Frontal cortex (tissue), 4 donors: ENCODE results near the gene ID3. TPM values are rescaled to one million over a fixed set of nuclear protein-coding genes. Genes with fewer than 3 reads are reported as not detected.
"Not testable (repeated sequence)": the region's sequence is repeated elsewhere in the genome, so short reads cannot be mapped to it uniquely, and the experiment has no call there.

Experiments used
- DNase-seq, 2 donors: peaks; one replicate each; pipeline ENCODE4 v3.0.0; 2012; ENCODE audit warnings: low spot score in 2 of 2
- FAIRE-seq: peaks from 2 replicates; lab custom pipeline; 2012; peaks lifted over from hg19 to GRCh38; lab: Jason Lieb, UNC
- total RNA-seq: library from RNA; depleted of rRNA; stranded (reverse); fragments of >200 nt; gene quantifications from one replicate; pipeline ENCODE4 v1.2.3, GENCODE V29; 2014
- donor health status: control.
- donor health status: control.
- donor health status: control.

Gene ID3
- total RNA-seq, 1 donor from 2014 or later, result 22.4 TPM

- FAIRE-seq (no peak), DNase-seq (no peak)
Observed at GRCh38 chr1:23590058-23590783, 30.9 kb upstream of the ID3 start.

DNA sequence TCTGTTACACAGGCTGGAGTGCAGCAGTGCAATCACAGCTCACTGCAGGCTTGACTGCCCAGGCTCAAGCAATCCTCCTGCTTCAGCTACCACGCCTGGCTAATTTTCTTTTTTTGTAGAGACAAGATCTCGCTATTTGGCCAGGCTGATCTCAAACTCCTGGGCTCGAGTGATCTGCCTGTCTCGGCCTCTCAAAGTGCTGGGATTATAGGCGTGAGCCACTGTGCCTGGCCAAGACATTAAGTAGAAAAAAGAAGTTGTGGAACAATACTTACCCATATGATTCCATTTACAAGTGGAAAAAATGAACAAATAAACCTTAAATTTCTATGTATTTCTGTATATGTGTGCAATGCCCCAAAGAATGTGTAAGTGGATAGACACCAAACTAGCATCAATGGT lies 30.3 kb upstream of the ID3 start:
- FAIRE-seq (no peak), DNase-seq (no peak)

DNA sequence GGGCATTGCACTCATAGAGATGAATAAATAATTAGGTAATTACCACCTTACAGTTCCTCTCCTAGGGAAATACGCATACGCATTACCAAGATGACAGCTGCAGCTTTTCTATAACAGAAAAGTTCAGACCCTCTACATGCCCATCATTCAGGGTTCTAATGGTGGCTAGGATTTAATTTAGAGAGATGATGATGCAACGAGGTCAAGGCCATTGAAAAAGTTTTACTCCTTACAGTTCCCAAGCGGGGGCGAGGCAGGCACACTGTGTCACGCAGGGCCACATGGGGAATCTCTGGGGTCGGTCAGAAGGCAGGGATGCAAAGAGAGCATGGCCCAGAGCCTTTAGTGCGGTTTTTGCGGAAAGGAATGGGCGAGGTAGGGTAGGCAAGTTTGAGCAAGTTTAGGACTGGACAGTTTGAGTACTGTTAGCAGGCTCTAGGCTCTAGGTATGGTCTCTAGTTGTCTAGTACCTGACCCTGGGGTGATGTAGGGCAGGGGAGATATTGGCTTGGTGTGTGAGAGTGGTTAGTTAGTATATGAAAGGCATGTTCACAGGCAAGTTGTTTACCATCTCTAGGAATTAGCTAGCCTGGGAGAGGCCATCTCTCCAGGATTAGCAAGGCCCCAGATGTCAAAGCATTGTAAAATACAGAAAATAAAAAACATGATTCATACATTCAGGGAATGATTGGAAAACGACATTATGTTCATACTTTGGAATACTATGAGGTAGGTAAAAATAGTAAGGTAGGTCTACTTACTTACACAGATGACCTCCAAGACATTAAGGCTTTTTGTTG lies 29.6 kb upstream of the ID3 start:
- FAIRE-seq (no peak), DNase-seq (no peak)

DNA sequence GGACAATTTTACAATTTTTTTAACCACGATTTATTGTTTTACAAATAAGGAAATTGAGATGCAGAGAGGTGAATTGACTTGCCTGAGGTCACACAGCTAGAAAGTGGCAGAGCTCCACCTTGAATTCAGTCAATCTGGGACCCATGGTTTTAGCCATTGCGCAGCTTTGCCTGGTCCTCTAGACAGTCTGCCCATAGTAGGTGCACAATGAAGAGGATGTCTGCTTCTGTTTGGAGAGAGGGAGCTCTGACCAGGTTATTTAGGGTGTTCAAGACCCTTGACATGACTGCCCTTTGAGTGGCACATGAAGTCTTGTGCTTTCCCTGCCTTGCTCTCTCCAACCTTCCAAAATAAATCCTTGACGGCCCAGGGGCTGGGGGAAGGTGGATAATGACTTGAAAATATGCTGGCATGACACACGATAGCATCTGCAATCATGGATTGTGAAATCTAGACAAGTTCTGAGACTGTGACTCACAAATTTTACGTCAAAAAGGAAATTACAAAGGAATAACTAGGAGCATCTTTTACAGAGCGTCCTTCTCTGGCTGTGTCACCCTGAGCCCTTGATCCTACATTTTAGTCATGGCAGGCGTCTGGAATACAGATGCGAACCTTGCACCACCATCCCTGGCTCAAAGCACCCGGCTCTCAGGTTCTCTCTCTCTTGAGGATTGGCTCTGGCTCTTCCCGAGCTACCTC lies 26.2 kb upstream of the ID3 start:
- DNase-seq (no peak), FAIRE-seq (no peak)

GRCh38 chr1:23583727-23584126 lies 24.4 kb upstream of the ID3 start:
- not testable (repeated sequence) for FAIRE-seq, DNase-seq

DNA sequence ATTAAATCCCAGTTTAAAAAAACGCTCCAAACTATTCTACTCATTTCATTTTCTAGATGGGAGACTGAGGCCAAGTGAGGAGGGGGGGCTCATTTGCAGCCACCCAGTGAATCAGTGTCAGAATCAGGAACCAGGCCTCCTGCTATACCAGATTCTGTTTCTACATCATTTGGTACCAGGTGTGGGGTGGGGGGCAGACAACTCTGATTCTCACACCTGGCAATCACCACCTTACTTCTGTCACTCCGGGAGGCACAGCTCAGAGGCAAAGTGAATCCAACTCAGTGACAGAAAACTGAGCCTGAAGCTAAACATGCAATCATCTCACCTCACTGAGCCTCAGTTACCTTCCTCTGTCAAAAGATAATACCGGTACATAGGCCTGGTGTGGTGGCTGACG lies 23.5 kb upstream of the ID3 start:
- DNase-seq (no peak), FAIRE-seq (no peak)

- peak in 1 of 2 donors; percentile 50 for DNase-seq
- no peak for FAIRE-seq
Observed at GRCh38 chr1:23581219-23581618, 21.9 kb upstream of the ID3 start.

GRCh38 chr1:23578997-23579363 lies 19.7 kb upstream of the ID3 start:
- no peak for FAIRE-seq

GRCh38 chr1:23578311-23578996 lies 19.2 kb upstream of the ID3 start:
- DNase-seq (no peak), FAIRE-seq (no peak)

More at GRCh38 chr1:23578997-23579363, 19.7 kb upstream of the ID3 start:
- no peak for DNase-seq

- FAIRE-seq, result no peak
- peak in 1 of 2 donors; percentile 43 for DNase-seq
Observed at GRCh38 chr1:23577056-23578004, 18.0 kb upstream of the ID3 start.

DNA sequence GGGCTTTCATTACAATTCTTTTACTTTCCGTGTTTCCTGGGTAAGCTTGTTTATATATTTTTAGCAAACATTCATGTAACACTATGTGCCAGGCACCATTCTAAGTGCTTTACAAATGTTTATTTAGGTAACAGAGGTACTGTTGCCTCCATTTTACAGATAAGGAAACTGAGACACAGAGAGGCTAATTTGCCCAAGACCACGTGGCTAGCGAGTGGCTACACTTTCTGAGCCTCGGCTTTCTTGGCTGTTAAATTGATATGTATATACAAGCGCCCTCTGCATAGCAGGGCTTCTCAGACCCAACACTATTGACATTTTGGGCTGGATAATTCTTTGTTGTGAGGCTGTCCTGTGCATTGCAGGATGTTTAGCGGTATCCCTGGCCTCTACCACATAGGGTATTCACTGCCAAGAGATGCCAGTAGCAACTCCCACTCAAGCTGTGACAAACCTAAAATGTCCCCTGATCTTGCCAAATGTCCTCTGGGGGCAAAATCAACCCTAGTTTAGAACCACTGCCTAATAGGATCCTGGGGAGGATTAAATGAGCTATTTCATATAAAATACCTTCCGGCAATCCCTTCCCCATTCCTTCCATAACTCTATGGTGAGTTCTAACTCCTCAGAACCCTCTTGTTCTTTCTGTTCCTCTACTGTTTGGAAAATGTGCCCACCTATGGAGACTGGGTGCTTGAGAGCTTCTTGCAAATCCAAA lies 17.2 kb upstream of the ID3 start:
- DNase-seq, result no peak
- no peak for FAIRE-seq

- FAIRE-seq, result no peak
- no peak for DNase-seq
Observed at GRCh38 chr1:23575226-23575810, 16.0 kb upstream of the ID3 start.

- DNase-seq, result no peak
- FAIRE-seq, result no peak
Observed at GRCh38 chr1:23574265-23574754, 15.0 kb upstream of the ID3 start.

DNA sequence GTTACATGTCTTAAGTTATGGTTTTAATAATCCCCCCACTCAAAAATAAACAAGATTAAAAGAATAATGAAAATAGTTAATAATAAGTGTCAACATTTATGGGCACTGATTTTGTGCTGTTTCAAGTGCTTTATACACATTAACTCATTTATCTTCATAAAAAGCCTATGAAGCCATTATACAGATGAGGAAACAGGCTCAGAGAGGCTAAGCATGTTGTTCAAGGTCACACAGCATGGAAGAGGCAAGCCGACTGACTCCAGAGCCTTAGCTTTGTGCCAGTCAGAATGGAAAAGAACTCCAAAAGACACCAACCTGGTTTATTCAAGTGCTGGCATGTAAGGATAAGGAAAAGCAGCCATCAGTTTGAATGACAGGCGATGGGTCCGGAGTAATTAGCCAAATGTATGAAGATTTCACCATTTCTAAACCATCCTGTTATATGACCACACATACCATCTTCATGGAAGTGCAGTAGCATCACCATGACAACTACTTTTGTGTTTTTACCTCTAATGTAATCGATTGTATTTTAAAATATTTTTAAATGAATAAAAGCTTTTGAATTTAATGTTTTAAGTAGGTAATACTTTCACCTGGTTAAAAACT lies 14.4 kb upstream of the ID3 start:
- no peak for FAIRE-seq
- no peak for DNase-seq

DNA sequence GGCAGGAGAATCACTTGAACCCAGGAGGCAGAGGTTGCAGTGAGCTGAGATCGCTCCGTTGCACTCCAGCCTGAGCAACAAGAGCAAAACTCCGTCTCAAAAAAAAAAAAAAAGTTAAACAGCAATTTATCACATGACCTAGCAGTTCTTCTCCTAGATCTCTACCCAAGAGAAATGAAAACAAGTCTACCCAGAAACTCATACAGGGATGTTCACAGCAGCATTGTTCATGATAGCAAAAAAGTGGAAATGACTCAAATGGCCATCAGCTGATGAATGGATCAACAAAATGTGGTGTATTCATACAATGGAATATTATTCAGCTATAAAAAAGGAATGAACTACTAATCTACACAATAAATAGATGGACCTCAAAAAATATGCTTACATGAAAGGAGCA lies 12.2 kb upstream of the ID3 start:
- DNase-seq (no peak), FAIRE-seq (no peak)

- DNase-seq (no peak), FAIRE-seq (no peak)
Observed at GRCh38 chr1:23570001-23570691, 10.8 kb upstream of the ID3 start.
